CD1c-positive myeloid dendritic cell (primary cell): ENCODE measurements around the gene TRMT10B.

ENCODE experiments used
- DNase-seq: peaks from one replicate; pipeline ENCODE4 v3.0.0-alpha.2; 2016; ENCODE audit errors: extremely low spot score

TRMT10B gene, protein sequence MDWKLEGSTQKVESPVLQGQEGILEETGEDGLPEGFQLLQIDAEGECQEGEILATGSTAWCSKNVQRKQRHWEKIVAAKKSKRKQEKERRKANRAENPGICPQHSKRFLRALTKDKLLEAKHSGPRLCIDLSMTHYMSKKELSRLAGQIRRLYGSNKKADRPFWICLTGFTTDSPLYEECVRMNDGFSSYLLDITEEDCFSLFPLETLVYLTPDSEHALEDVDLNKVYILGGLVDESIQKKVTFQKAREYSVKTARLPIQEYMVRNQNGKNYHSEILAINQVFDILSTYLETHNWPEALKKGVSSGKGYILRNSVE

GRCh38 chr9:37753489-37754190 is at the start of gene TRMT10B:
TRMT10B (plus strand) TSS chr9:37753805; CDS start chr9:37761932, 8,127 bp downstream.
- DNase-seq, result peak; percentile 84

GRCh38 chr9:37705787-37706186 is 47.8 kb upstream of the TRMT10B start:
- DNase-seq, result no peak

DNA sequence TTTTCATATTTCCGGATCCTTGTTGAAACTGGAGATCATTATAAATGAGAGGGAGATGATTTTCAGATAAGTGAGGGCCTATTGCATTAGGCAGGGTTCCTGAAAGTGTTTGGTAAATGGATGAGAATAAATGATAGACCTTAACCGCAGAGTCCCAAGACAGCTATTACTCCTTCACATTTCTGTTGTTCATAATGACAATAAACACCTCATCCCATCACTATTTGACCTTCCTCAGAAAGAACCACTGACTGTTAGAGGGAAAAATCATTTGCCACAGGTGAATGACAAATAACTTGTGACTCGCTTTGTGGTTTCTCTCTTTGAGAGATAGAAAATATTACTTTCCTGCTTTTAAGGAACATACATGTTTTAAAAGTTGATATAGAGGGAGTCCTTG is 47.3 kb upstream of the TRMT10B start:
- no peak for DNase-seq

GRCh38 chr9:37707748-37708147 is 45.9 kb upstream of the TRMT10B start:
- DNase-seq, result no peak

- DNase-seq, result no peak
Measured at GRCh38 chr9:37710046-37710445, 43.6 kb upstream of the TRMT10B start.

GRCh38 chr9:37715260-37715659 is 38.3 kb upstream of the TRMT10B start:
- no peak for DNase-seq

GRCh38 chr9:37715991-37716505 is 37.6 kb upstream of the TRMT10B start:
- no peak for DNase-seq

GRCh38 chr9:37719526-37719925 is 34.1 kb upstream of the TRMT10B start:
- DNase-seq, result no peak

DNA sequence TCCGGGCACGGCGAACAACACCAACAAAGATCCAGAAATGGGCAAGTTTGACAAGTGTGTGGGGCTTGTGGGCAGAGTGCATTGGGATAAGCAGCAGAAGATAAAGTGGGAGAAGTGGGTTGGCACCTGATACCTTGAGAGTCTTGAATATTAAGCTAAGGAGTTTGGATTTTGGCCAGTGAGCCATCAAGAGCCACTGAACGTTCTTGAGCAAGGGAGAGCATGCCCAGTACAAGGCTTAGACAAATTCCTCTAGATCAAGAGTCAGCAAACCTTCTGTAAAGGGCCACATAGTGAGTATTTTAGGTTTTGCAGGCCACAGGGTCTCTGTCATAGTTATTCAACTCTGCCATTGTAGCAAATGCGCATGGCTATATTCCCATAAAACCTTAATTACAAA is 26.6 kb upstream of the TRMT10B start:
- no peak for DNase-seq

DNA sequence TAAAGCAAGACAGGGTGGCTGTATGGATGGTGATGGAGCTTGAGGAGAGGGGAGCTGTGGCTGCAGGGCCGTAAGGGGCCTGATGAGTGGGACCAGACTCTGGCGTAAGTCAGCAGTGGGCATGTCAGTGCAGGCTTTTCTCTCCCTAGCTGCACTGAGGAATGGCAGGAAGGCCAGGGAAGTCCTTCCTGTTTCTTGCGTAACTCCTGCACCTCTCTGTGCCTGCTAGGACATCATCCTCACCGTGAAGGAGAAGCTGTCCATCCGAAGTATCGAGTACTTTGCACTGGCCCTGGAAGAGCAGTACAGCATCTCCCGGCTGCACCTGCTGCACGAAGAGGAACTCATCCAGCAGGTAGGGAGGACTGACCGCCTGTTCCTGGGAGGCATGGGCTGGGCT is 24.1 kb upstream of the TRMT10B start:
- DNase-seq, result no peak

DNA sequence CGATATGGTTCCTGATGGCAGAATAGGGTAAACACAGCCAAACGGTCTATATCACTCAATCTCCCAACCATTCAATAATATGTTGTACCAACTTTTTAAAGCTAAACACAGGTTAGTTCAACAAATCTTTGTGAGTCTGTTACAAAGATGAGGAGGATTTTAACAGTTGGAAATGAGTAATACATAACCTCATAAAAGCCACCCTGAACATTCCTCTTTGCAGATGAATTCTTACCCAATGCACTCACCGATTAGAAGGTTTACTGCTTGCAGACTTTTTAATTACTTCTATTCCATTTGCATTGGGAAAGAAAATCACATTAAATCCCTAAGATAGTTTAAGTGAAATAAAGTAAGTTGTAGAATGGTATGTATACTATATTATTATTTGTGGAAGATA is 23.3 kb upstream of the TRMT10B start:
- DNase-seq, result no peak

GRCh38 chr9:37730839-37731238 is 22.8 kb upstream of the TRMT10B start:
- no peak for DNase-seq

GRCh38 chr9:37732086-37732741 is 21.4 kb upstream of the TRMT10B start:
- no peak for DNase-seq

DNA sequence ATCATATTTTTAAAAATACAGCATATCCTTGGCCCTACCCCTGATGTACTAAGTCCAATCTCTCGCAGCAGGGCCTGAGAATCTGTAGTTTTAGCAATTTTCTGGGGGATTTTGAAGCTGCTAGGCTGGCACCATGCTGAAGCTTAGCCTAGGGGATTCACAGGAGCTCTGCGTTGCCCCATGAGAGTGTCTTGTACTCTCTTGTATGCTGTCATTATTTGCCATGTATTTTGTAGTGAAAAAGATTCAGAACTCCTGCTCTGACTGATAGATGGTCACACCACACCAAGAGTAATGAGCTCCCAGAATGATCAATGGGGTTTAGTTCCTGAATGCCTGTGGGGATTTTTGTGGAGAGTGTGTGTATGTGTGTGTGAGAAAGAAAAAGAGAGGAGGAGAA is 20.7 kb upstream of the TRMT10B start:
- DNase-seq, result no peak

GRCh38 chr9:37739222-37739621 is 14.4 kb upstream of the TRMT10B start:
- no peak for DNase-seq

DNA sequence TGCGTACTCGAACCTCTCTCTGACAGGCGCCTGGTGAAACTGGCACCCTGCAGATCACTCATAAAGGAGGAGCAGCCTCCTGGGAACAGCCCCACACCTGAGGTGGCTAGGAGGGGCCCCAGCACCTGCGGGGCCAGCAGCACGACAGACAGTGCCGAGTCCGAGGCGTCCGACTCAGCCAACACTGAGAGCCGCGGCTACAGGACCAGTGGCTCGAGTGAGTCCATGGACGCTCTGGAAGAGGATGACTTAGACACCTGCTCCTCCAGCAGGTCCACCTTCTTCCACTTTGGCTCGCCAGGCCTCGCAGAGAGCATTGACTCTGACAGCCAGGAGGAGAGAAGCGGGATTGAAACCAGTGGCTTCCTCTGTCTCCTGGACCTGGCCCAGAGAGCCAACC is 13.5 kb upstream of the TRMT10B start:
- no peak for DNase-seq

DNA sequence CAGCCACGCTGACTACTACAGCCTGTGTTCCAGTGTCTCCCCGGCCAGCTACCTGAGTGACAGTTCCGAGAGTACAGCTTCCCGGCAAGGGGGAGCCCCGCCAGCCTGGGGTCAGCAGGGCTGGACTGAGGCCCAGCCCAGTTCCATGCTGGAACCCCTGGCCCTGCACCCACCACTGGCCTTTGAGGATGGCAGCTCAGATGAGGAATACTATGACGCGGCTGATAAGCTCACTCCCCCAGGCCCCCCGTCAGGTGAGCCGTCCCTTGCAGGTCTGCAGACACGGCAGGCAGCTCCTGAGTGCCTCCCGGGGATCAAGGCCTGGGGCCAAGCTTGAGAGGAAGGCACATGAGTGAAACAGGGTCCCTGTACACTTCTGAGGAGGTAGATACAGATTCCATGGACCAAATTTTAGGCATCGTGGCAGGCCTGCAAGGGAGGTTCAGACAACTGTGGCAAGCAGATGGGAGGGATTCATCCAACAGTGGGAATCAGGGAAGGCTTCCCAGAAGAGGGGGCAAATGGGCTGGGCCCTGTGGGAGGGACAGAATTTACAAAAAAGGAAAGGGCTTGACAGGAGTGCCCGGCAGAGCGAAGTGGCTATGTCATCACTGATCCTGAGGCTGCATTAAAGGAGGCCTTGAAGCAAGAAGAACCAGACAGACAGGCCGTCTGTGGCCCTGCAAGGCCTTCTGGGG is 12.8 kb upstream of the TRMT10B start:
- DNase-seq, result no peak

- no peak for DNase-seq
Measured at GRCh38 chr9:37745970-37746369, 7.6 kb upstream of the TRMT10B start.

GRCh38 chr9:37746448-37747270 is 6.9 kb upstream of the TRMT10B start:
- no peak for DNase-seq

DNA sequence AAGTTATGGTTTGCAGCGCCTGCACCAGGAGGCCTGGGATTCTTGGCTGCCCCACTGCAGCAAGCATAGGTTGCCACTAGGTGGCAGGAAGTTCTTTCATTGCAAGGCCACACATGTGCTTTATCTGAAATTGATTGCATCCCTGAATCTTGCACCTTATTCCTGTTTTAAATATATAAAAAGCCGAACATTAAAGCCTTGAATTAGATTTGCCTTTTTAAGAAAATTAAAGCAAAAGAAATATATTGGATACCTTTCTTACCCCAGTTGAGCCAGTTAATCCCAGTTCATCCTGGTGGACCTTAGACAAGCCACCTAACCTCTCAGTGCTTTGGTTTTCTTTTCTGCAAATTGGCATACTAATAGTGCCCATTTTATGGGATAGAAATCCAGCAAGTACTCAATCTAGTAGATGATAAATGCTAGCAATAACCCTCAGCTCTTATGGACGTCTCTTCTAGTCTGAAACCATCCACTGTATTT is 6.3 kb upstream of the TRMT10B start:
- peak; percentile 64 for DNase-seq

DNA sequence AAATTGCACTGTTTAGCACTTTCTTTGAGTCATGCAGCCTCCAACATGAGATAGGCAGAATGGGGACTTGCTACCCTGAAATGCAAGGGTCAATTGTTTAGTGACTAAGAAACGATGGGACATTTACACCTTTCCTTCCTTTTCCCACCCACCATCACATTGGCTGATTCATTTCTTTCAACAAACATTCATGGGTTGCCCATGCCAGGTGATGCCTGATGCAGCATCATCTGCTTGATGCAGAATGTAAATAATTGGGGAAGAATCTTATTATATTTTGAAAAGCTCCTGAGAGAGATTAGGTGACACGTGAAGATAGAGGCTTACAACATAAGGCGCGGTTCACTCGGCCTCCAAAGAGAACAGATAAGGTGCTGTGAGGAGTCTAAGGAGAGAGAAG is 4.5 kb upstream of the TRMT10B start:
- DNase-seq, result no peak
